ENCODE measurements around the gene VRK1.

The VRK1 gene

GRCh38 chr14:96839251-96839650, 42.1 kb downstream of the VRK1 start:
- H3K9me3 ChIP-seq (ENCODE audit: control insufficient read depth in 1 of 2, low read length in 2 of 2): no peaks in the 10 kb centered on the region
- H3K27me3 ChIP-seq (ENCODE audit: control insufficient read depth in 1 of 2, insufficient read depth in 2 of 2, low read length in 2 of 2): no peaks in the 10 kb centered on the region
- H3K27ac ChIP-seq (ENCODE audit: low read depth, low read length): no peak overlapping the region
- H3K4me3 ChIP-seq (ENCODE audit: low read depth in 1 of 2, low read length in 2 of 2): no peak overlapping the region
- peaks cover 0 to 5% of the 10 kb centered on the region in 2 donors for H3K36me3 ChIP-seq (ENCODE audit: control insufficient read depth in 1 of 2, insufficient read depth in 2 of 2, low read length in 2 of 2)
- no peak overlapping the region for H3K9ac ChIP-seq (ENCODE audit: low read depth in 1 of 2, low read length in 2 of 2)
- no peaks in the 10 kb centered on the region for H3K4me1 ChIP-seq (ENCODE audit: control insufficient read depth in 1 of 2, insufficient read depth in 2 of 2, low read length in 2 of 2)

- Histone ChIP-seq H3K4me1 (ENCODE audit: control insufficient read depth in 1 of 2, insufficient read depth in 2 of 2, low read length in 2 of 2) (no peaks in the 10 kb centered on the region), H3K27ac (ENCODE audit: low read depth, low read length) (no peak overlapping the region), H3K27me3 (ENCODE audit: control insufficient read depth in 1 of 2, insufficient read depth in 2 of 2, low read length in 2 of 2) (no peaks in the 10 kb centered on the region), H3K4me3 (ENCODE audit: low read depth in 1 of 2, low read length in 2 of 2) (no peak overlapping the region), H3K9me3 (ENCODE audit: control insufficient read depth in 1 of 2, low read length in 2 of 2) (no peaks in the 10 kb centered on the region), H3K36me3 (ENCODE audit: control insufficient read depth in 1 of 2, insufficient read depth in 2 of 2, low read length in 2 of 2) (peaks cover 0 to 3% of the 10 kb centered on the region in 2 donors), H3K9ac (ENCODE audit: low read depth in 1 of 2, low read length in 2 of 2) (no peak overlapping the region)
These were observed 46.0 kb downstream of the VRK1 start for GRCh38 chr14:96843137-96843536.

GRCh38 chr14:96844857-96845570, 47.8 kb downstream of the VRK1 start:
- H3K9ac ChIP-seq (ENCODE audit: low read depth in 1 of 2, low read length in 2 of 2): no peak overlapping the region
- no peaks in the 10 kb centered on the region for H3K4me1 ChIP-seq (ENCODE audit: control insufficient read depth in 1 of 2, insufficient read depth in 2 of 2, low read length in 2 of 2)
- H3K9me3 ChIP-seq (ENCODE audit: control insufficient read depth in 1 of 2, low read length in 2 of 2): no peaks in the 10 kb centered on the region
- H3K27me3 ChIP-seq (ENCODE audit: control insufficient read depth in 1 of 2, insufficient read depth in 2 of 2, low read length in 2 of 2): no peaks in the 10 kb centered on the region
- H3K27ac ChIP-seq (ENCODE audit: low read depth, low read length): no peak overlapping the region
- no peak overlapping the region for H3K4me3 ChIP-seq (ENCODE audit: low read depth in 1 of 2, low read length in 2 of 2)
- peaks cover 0 to 7% of the 10 kb centered on the region in 2 donors for H3K36me3 ChIP-seq (ENCODE audit: control insufficient read depth in 1 of 2, insufficient read depth in 2 of 2, low read length in 2 of 2)

DNA sequence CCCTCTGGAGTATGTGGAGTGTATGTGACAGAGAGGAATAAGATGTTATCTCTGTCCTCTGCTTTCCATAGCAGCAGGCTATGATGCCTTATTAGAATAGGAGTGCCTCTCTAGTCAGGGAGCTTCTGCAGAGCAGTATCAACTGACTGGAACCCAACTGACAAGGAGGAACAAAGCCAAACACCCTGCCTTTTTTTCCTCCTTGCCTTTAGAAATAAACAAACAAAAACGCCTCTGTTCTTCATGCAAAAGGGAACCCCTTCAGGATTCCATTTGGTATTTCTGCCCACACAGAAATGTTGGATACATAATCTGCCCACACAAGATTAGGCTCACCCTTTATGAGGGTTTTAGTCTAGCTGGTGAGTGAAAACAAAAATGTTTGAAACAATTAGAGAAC, 50.3 kb downstream of the VRK1 start:
- Histone ChIP-seq H3K9me3 (ENCODE audit: control insufficient read depth in 1 of 2, low read length in 2 of 2) (no peaks in the 10 kb centered on the region), H3K27ac (ENCODE audit: low read depth, low read length) (no peak overlapping the region)

DNA sequence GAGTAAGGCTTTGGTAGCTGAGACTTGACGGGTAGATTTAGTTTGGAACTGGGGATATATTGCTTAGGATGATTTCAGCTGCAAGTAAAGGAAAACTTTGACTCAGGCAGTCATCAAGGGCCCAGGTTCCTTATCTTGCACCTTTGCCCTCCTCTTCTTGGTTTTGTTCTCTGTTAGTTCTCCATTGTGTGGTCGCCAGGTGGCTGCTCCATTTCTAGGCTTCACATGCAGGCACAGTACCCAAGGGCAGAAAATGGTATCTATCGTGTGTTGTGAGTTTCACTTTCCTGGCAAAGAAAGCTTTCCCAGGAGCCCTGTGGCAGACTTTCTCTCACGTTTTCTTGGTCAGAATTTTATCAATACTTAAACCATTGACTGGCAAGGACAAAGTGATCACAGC, 50.8 kb downstream of the VRK1 start:
- no peaks in the 10 kb centered on the region for H3K27me3 ChIP-seq (ENCODE audit: control insufficient read depth in 1 of 2, insufficient read depth in 2 of 2, low read length in 2 of 2)
- peaks cover 0 to 7% of the 10 kb centered on the region in 2 donors for H3K36me3 ChIP-seq (ENCODE audit: control insufficient read depth in 1 of 2, insufficient read depth in 2 of 2, low read length in 2 of 2)
- H3K4me3 ChIP-seq (ENCODE audit: low read depth in 1 of 2, low read length in 2 of 2): no peak overlapping the region
- H3K9me3 ChIP-seq (ENCODE audit: control insufficient read depth in 1 of 2, low read length in 2 of 2): no peaks in the 10 kb centered on the region
- no peak overlapping the region for H3K9ac ChIP-seq (ENCODE audit: low read depth in 1 of 2, low read length in 2 of 2)
- no peaks in the 10 kb centered on the region for H3K4me1 ChIP-seq (ENCODE audit: control insufficient read depth in 1 of 2, insufficient read depth in 2 of 2, low read length in 2 of 2)
- H3K27ac ChIP-seq (ENCODE audit: low read depth, low read length): no peak overlapping the region

More for the DNA sequence above, 50.3 kb downstream of the VRK1 start:
- H3K4me1 ChIP-seq (ENCODE audit: control insufficient read depth in 1 of 2, insufficient read depth in 2 of 2, low read length in 2 of 2): no peaks in the 10 kb centered on the region
- H3K9ac ChIP-seq (ENCODE audit: low read depth in 1 of 2, low read length in 2 of 2): no peak overlapping the region
- no peaks in the 10 kb centered on the region for H3K27me3 ChIP-seq (ENCODE audit: control insufficient read depth in 1 of 2, insufficient read depth in 2 of 2, low read length in 2 of 2)
- no peak overlapping the region for H3K4me3 ChIP-seq (ENCODE audit: low read depth in 1 of 2, low read length in 2 of 2)
- peaks cover 0 to 7% of the 10 kb centered on the region in 2 donors for H3K36me3 ChIP-seq (ENCODE audit: control insufficient read depth in 1 of 2, insufficient read depth in 2 of 2, low read length in 2 of 2)

DNA sequence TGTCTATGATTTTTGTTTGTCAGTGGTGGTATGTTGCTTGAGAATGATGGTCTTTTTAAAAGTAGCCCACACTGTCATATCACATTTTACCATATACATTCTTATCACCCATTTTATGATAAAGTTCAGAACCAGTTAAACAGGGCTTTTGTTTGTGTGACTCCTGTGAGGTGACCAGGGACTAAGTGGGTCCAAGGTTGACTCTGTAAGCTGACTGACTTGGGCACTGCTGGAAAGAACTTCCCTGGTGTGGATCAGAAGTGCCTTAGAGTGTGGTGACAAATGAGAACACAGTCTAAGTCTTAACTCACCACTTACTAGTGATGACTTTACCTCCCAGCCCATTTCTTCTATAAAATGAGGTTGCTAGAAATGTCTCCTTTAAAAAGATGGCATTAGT, 52.6 kb downstream of the VRK1 start:
- Histone ChIP-seq H3K9ac (ENCODE audit: low read depth in 1 of 2, low read length in 2 of 2) (no peak overlapping the region), H3K9me3 (ENCODE audit: control insufficient read depth in 1 of 2, low read length in 2 of 2) (no peaks in the 10 kb centered on the region), H3K4me3 (ENCODE audit: low read depth in 1 of 2, low read length in 2 of 2) (no peak overlapping the region), H3K4me1 (ENCODE audit: control insufficient read depth in 1 of 2, insufficient read depth in 2 of 2, low read length in 2 of 2) (no peaks in the 10 kb centered on the region), H3K27me3 (ENCODE audit: control insufficient read depth in 1 of 2, insufficient read depth in 2 of 2, low read length in 2 of 2) (no peaks in the 10 kb centered on the region), H3K36me3 (ENCODE audit: control insufficient read depth in 1 of 2, insufficient read depth in 2 of 2, low read length in 2 of 2) (peaks cover 0 to 7% of the 10 kb centered on the region in 2 donors), H3K27ac (ENCODE audit: low read depth, low read length) (no peak overlapping the region)

GRCh38 chr14:96851694-96852381, 54.7 kb downstream of the VRK1 start:
- Histone ChIP-seq H3K36me3 (ENCODE audit: control insufficient read depth in 1 of 2, insufficient read depth in 2 of 2, low read length in 2 of 2) (peaks cover 0 to 7% of the 10 kb centered on the region in 2 donors), H3K27ac (ENCODE audit: low read depth, low read length) (no peak overlapping the region), H3K27me3 (ENCODE audit: control insufficient read depth in 1 of 2, insufficient read depth in 2 of 2, low read length in 2 of 2) (no peaks in the 10 kb centered on the region), H3K9ac (ENCODE audit: low read depth in 1 of 2, low read length in 2 of 2) (no peak overlapping the region), H3K9me3 (ENCODE audit: control insufficient read depth in 1 of 2, low read length in 2 of 2) (no peaks in the 10 kb centered on the region), H3K4me3 (ENCODE audit: low read depth in 1 of 2, low read length in 2 of 2) (no peak overlapping the region), H3K4me1 (ENCODE audit: control insufficient read depth in 1 of 2, insufficient read depth in 2 of 2, low read length in 2 of 2) (no peaks in the 10 kb centered on the region)

DNA sequence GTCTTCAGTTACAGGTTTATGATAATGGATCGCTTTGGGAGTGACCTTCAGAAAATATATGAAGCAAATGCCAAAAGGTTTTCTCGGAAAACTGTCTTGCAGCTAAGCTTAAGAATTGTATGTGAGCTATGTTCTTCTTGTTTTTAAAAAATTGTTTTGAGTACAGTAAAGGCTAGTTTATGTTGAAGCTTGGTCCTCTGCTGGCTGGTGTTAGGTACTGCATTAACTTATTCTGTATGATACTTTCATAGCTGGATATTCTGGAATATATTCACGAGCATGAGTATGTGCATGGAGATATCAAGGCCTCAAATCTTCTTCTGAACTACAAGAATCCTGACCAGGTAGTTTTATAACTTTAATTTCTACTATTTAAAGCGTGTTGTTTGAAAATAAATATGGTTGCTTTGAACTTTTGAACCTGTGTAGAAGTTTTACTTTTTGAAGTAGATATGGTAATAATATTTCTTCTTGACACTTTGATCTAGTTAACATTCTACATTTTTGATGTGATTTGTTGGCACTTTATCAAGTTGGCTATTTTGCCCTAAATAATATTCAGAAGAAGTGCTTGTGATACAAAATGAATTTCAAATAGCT, 55.7 kb downstream of the VRK1 start:
- Histone ChIP-seq H3K4me3 (ENCODE audit: low read depth in 1 of 2, low read length in 2 of 2) (no peak overlapping the region), H3K27ac (ENCODE audit: low read depth, low read length) (no peak overlapping the region), H3K9me3 (ENCODE audit: control insufficient read depth in 1 of 2, low read length in 2 of 2) (no peaks in the 10 kb centered on the region), H3K9ac (ENCODE audit: low read depth in 1 of 2, low read length in 2 of 2) (no peak overlapping the region), H3K27me3 (ENCODE audit: control insufficient read depth in 1 of 2, insufficient read depth in 2 of 2, low read length in 2 of 2) (no peaks in the 10 kb centered on the region), H3K4me1 (ENCODE audit: control insufficient read depth in 1 of 2, insufficient read depth in 2 of 2, low read length in 2 of 2) (no peaks in the 10 kb centered on the region), H3K36me3 (ENCODE audit: control insufficient read depth in 1 of 2, insufficient read depth in 2 of 2, low read length in 2 of 2) (peaks cover 0 to 10% of the 10 kb centered on the region in 2 donors)

DNA sequence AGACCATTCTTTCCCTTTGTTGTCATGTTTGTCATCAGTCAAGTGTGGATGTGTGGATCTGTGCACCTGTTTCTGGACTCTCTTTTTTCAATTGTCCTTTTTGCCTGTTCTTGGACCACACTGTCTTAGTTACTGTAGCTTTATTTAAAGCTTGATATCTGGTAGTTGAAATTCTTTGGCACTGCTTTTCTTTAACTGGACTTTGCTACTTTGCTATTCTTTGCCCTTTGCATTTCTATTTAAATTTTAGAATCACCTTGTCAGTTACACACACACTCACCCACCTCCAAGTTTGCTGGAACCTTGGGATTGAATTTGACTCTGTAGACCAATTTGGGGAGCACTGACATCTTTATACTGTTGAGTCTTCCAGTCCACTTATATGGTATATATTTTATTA, 61.5 kb downstream of the VRK1 start:
- H3K4me3 ChIP-seq (ENCODE audit: low read depth in 1 of 2, low read length in 2 of 2): no peak overlapping the region
- H3K9me3 ChIP-seq (ENCODE audit: control insufficient read depth in 1 of 2, low read length in 2 of 2): no peaks in the 10 kb centered on the region
- no peak overlapping the region for H3K9ac ChIP-seq (ENCODE audit: low read depth in 1 of 2, low read length in 2 of 2)
- H3K36me3 ChIP-seq (ENCODE audit: control insufficient read depth in 1 of 2, insufficient read depth in 2 of 2, low read length in 2 of 2): peaks cover 0 to 3% of the 10 kb centered on the region in 2 donors
- no peaks in the 10 kb centered on the region for H3K4me1 ChIP-seq (ENCODE audit: control insufficient read depth in 1 of 2, insufficient read depth in 2 of 2, low read length in 2 of 2)
- H3K27ac ChIP-seq (ENCODE audit: low read depth, low read length): no peak overlapping the region
- H3K27me3 ChIP-seq (ENCODE audit: control insufficient read depth in 1 of 2, insufficient read depth in 2 of 2, low read length in 2 of 2): no peaks in the 10 kb centered on the region

GRCh38 chr14:96861568-96862310, 64.6 kb downstream of the VRK1 start:
- H3K9me3 ChIP-seq (ENCODE audit: control insufficient read depth in 1 of 2, low read length in 2 of 2): no peaks in the 10 kb centered on the region
- H3K36me3 ChIP-seq (ENCODE audit: control insufficient read depth in 1 of 2, insufficient read depth in 2 of 2, low read length in 2 of 2): peaks cover 0 to 3% of the 10 kb centered on the region in 2 donors
- H3K4me3 ChIP-seq (ENCODE audit: low read depth in 1 of 2, low read length in 2 of 2): no peak overlapping the region
- H3K4me1 ChIP-seq (ENCODE audit: control insufficient read depth in 1 of 2, insufficient read depth in 2 of 2, low read length in 2 of 2): no peaks in the 10 kb centered on the region
- H3K27ac ChIP-seq (ENCODE audit: low read depth, low read length): no peak overlapping the region
- no peaks in the 10 kb centered on the region for H3K27me3 ChIP-seq (ENCODE audit: control insufficient read depth in 1 of 2, insufficient read depth in 2 of 2, low read length in 2 of 2)
- H3K9ac ChIP-seq (ENCODE audit: low read depth in 1 of 2, low read length in 2 of 2): no peak overlapping the region
